PFSK-1 (cell line): ENCODE results near the gene GAB1.
A peak's percentile ranks its signal among the peaks of the same experiment; 100 is the strongest.

Source experiments
- POLR2AphosphoS5 ChIP-seq: IDR thresholded peaks from 2 replicates; pipeline ENCODE4 v1.6.1; 2012; ENCODE audit warnings: low read depth, mild to moderate bottlenecking, control low read depth, low read length, moderate library complexity
- TAF1 ChIP-seq: IDR thresholded peaks from 2 replicates; pipeline ENCODE4 v1.6.1; 2012; ENCODE audit warnings: low read length, control low read depth, borderline replicate concordance; ENCODE audit not compliant: insufficient read depth
- TF ChIP-seq, protein P1 (sequence below), 2 experiments: IDR thresholded peaks; 2 replicates each; pipeline versions ENCODE4 v1.6.1 to v1.8.0; 2011 to 2012; ENCODE audit warnings: low read depth in 2 of 2, low read length in 2 of 2, control low read depth in 1 of 2, inconsistent platforms in 1 of 2, mild to moderate bottlenecking in 1 of 2, moderate library complexity in 1 of 2; ENCODE audit not compliant: insufficient read depth in 1 of 2

GRCh38 chr4:143335979-143336780 is 496 bp upstream of the GAB1 start:
- TF ChIP-seq POLR2AphosphoS5 (peak; percentile 90; the same call in 1 of the 2 replicates), TAF1 (peak; percentile 2; the same call in 1 of the 2 replicates)
- TF ChIP-seq, protein P1, sequence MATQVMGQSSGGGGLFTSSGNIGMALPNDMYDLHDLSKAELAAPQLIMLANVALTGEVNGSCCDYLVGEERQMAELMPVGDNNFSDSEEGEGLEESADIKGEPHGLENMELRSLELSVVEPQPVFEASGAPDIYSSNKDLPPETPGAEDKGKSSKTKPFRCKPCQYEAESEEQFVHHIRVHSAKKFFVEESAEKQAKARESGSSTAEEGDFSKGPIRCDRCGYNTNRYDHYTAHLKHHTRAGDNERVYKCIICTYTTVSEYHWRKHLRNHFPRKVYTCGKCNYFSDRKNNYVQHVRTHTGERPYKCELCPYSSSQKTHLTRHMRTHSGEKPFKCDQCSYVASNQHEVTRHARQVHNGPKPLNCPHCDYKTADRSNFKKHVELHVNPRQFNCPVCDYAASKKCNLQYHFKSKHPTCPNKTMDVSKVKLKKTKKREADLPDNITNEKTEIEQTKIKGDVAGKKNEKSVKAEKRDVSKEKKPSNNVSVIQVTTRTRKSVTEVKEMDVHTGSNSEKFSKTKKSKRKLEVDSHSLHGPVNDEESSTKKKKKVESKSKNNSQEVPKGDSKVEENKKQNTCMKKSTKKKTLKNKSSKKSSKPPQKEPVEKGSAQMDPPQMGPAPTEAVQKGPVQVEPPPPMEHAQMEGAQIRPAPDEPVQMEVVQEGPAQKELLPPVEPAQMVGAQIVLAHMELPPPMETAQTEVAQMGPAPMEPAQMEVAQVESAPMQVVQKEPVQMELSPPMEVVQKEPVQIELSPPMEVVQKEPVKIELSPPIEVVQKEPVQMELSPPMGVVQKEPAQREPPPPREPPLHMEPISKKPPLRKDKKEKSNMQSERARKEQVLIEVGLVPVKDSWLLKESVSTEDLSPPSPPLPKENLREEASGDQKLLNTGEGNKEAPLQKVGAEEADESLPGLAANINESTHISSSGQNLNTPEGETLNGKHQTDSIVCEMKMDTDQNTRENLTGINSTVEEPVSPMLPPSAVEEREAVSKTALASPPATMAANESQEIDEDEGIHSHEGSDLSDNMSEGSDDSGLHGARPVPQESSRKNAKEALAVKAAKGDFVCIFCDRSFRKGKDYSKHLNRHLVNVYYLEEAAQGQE (IDR thresholded peaks at IDR 0.05; ENCODE audit: insufficient read depth in 1 of 2, low read depth in 2 of 2, low read length in 2 of 2), result no peak
